AML-193 (cell line): ENCODE measurements around the gene GHR.
"Not testable (repeated sequence)": the region's sequence is repeated elsewhere in the genome, so short reads cannot be mapped to it uniquely, and the experiment has no call there.

Experiments used
- DNase-seq, 2 experiments: peaks; one replicate each; lab custom pipeline; 2025; lab: John Stamatoyannopoulos, UW

GHR gene

DNA sequence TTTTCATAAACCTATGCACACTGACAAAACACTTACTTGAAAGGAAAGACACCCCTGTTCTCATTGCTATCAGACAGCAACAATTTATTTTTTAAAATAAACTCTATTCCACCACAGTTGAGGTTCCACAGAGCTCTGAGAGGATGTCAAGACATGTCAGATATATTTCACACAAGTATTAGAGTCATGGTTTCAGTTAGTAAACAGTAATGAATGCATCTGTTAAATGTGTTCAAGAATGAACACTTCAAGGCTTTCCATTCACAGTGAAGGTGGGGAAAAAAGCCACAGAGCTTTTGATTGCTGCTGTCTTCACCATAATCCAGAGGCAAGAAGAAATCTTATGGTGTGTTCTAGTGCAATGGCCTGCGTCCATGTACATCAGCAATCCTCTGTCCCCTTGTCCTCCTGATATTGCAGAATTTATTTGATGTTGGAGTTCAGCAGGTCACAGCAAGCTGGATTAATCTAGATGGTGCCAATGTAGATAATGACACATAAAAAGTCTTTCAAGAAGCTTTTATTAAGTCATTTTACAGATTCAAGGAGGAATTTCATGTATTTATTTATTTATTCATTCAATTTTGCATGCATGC, 146.8 kb downstream of the GHR start:
- DNase-seq, result no peak

DNA sequence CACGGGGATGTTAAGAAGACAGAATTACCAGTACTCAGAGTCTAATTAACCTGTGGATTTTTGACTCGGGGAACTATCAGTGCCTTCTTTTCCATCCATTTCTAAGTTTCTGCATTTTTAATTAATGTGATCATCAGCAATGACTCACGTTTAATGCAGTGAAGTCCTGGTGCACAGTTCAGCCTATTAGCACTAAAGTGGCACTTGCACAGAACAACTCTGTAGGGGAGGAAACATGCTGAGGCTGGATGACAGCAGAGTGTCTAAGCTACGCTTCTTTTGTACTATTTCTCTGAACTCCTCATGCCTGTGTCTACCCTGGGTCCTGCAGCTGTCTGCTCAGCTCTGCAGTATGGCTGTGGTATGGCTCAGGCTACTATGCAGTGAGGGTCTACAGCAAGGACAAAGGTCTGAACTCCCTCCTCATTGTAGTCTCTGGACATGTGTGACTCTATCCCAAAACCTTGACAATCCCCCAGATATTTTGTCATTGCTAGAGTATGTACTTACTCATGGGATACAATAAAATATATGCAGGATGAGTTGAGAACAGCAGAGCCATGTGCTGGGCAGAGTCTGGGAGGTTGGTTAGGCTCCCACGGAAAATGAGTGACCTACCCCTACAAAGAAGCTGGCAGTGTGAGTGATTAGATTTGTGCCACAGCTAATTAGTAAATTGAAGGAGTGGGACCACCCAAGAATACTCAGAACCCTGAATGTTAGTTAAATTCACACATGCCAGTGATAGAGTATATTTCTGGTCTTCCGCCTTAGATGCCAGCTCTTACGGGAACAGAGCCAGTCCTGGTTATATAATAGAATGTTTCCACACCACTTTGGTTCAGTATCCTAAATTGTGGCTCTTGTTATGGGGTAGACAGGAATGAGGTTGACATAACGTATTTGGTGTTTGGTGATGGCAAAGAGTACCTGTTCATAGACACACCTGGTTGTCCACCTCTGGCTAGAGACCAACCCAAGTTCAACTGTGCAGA, 148.0 kb downstream of the GHR start:
- no peak for DNase-seq

DNA sequence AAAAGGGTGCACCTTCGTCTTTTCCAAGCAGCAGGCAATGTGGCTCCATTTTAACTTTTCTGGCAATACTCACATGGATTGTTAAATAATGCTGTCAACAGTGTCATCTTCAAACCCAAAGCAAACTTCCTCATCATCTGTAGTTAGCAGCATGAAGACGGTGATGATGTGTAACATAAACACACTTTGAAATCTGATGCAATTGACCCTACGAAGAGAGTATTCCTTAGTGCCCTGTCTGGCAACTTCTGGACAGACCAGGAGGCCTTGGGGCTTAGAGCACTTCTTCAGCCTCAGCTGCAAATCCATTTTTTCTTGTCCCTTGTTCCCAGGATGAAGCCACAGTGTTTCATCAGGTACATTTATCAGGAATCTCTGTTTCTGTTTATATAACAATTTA, 149.1 kb downstream of the GHR start:
- no peak for DNase-seq

DNA sequence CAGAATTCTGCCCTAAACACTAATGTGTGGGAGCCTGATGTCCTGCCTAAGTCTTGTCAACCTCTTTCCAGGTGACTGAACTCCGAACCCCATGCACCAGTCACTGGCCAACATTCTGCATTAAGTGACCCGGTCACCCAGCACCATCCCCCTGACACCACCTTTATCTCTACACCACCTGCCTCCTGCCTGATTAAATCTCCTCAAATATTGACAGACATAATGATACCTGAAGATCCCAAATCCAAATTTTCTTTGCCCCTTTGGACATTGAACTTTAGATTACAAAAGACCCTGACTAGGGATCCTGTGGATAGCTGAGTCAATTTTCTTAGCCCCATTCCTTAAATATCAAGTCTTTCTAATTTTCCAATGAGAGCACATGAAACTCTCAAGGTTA, 150.1 kb downstream of the GHR start:
- no peak for DNase-seq

DNA sequence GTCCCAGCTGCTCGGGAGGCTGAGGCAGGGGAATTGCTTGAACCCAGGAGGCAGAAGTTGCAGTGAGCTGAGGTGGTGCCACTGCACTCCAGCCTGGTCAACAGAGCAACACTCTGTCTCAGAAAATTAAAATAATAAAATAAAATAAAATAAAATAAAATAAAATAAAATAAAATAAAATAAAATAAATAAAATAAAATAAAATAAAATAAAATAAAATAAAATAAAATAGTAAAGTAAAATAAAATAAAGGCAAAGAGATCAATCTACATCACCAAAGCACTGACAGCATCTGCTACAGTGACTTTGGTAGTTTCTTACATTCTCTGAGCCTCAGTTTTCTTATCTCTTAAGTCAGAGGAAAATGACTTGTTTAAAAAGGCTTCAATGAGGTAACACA, 152.7 kb downstream of the GHR start:
- DNase-seq, result not testable (repeated sequence)

DNA sequence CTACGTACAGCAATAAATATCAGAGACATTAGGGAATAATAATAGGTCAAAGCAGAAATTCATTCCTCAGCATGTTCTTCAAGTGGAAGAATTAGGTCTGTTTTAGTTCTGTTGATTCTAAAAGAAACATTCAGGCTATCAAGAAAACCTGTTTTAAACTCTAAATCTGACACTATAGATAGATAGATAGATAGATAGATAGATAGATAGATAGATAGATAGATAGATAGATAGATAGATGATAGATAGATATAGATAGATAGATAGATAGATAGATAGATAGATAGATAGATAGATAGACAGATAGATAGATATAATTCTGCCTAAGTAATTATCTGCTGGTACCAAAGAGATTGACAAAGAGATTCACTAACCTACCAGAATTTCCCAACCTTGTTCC, 155.7 kb downstream of the GHR start:
- not testable (repeated sequence) for DNase-seq

DNA sequence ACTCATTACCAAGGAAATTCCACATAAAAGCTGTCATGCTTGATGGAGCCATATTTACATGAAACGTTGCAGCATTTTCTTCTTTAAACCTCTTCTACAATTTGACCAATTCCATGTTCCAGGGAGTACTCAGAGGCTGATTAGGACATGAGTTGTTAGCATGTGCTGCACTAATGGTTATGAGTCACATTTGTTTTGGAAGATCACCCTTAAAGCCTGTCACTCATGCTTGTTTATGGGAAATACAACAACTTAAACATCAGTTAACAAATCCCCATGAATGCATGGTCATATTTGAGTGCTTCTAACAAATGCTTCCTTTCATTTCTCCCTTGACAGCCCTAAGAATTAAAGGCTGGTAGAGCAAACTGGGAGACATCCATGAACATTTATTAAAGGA, 156.1 kb downstream of the GHR start:
- no peak for DNase-seq

DNA sequence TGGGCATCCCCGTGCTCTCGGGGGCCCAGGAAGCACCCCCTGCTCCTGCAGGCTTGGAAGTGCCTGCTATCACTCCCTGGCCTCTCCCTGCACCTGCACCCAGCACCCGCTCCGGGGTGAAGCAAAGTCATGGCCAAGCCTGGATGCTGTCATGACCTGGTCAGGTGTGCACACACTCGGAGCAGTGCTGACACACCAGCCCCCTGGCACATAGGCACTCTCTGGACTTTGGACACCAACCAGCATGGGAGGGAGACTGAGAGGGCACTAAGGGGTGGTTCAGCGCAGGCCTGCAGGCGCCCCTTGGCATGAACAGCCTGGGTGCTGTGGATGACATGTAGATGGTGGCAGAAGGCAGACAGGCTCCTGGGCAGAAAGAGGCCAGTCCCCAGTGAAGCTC, 158.6 kb downstream of the GHR start:
- no peak for DNase-seq

DNA sequence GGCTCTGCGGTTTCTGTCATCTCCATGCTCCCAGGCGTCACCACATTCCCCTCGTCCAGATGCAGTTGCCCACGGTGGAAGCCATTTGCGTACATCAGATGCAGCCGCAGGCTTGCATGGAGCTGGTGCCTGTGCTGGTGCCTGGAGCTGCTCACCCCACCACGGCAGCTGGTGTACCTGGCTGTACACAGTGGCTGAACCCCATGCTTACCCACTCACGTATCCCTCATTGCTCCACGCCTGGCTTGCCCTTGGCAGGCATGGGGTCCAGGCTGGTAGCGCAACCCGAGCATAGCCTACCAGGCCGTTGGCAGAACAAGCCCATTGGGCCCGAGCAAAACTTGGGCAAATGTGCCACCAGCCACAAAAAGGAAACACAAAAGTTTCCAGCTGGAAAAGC, 159.5 kb downstream of the GHR start:
- no peak for DNase-seq

DNA sequence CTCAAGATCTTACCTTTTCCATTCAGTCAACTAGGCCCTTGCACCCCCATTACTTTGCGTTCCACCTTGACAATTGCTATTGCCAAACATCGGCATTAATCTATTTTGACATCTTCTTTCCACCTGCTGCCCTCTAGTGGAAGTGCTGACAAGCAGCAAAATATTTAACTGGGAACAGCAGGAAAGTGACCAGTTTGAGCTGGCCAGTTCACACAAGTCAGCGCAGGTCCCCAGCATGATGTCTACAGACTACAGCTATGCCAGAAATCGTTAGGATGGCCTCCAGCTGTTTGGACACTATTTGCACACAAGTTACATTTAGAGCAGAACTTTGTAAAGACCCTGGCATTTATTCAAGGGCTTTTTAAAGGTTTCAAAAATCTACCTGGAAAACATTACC, 160.1 kb downstream of the GHR start:
- DNase-seq, result peak; percentile 7 to 33

DNA sequence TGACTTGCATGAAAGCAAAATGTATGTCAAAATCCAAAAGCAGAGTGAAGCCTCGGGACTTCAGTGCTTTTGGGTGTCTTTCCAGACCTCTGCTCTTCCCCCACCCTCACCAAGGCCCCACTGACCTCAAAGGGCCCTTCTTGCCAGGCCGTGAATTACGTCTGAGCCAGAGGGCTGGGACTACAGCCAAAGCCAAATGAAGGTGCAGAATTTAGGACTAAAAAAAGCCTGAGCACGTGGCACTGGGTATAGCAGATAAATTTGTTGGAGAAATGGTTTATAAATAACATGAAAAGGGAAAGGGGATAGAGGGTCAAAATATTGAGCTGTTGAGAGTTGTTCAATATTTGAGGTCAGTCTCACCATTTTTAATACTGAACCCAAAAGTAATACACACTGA, 163.4 kb downstream of the GHR start:
- no peak for DNase-seq

DNA sequence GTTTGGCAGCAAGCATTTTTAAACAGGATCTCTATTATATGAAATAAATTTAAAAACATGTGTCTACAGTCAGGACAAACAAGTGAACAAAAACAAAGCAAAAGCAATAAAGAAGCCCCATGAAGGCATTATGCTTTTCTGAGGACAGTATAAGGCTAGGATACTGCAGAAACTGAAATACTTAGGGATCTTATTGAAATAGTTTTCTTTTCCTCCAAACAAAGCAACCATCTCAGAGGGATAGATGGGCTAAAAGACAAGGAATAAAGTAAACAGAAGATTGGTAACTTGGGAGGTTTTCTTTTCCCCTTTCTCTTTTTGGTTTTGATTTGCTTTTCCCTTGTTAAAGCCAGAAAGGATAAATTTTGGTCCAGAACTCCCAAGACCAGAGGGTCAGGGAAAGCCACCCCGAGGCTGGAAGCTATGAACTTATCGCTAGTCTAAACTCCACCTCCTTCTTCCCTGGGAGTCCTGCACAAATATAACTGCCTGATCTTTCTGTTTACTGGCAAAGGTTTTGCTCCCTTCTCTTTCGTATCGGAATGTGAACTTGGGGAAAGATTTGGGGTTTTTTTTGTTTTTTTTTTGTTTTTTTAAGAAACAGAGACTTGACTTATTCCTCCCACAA, 164.0 kb downstream of the GHR start:
- DNase-seq, result no peak

DNA sequence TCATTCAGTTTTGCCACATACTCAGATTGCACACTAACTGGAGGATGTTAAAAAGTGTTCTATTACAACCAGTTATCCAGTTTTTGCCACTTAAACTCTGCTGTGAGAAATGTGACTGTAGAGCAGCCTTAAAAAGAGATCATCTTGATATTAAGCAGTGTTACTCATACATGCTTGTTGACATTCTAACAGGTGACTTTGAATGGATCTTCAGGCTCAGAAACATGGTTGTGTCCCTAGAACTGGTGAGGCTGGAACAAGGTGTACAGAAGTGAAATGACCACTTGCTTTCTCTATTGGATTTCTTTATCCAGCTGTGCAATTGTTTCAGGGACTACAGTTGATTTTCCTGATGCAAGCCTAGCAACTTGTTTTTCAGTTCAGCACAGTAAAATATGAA, 167.3 kb downstream of the GHR start:
- no peak for DNase-seq

DNA sequence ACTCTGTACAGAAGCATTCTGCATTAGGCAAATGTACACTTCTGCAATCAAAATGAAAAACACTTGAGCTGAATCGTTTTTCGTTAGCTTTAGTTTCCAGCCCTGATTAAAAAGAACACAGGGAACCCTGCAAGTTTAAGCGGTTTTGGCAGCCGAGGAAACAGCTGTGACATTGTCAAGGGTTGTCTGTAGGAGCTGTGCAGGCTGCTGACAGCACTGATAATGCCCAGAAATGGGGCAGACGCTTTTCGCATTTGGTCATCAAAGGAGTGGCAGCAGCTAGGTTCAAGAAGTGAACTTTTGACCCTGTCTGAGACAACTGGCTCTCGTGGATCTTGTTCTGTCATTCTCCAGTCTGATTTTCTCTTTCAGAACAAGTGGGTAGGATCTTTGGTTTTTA, 167.8 kb downstream of the GHR start:
- no peak for DNase-seq

DNA sequence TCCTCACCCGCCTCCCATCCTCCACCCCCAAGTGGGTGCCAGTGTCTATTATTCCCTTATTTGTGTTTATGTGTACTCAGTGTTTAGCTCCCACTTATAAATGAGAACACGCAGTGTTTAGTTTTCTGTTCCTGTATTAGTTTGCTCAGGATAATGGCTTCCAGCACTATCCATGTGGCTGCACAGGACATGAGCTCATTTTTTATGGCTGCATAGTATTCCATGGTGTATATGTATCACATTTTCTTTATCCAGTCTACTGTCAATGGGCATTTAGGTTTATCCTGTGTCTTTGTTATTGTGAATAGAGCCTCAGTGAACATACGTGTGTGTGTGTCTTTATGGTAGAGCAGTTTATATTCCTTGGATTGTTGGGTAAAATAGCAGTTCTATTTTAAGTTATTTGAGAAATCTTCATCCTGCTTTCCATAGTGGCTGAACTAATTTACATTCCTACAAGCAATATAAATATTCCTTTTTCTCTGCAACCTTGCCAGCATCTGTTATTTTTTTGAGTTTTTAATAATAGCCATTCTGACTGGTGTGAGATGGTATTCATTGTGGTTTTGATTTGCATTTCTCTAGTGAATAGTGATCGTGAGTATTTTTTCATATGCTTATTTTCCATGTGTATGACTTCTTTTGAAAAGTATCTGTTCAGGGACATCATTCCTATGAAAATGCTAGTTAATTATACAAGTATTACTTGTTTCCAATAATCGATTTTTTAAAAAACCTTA, 169.3 kb downstream of the GHR start:
- DNase-seq, result no peak

DNA sequence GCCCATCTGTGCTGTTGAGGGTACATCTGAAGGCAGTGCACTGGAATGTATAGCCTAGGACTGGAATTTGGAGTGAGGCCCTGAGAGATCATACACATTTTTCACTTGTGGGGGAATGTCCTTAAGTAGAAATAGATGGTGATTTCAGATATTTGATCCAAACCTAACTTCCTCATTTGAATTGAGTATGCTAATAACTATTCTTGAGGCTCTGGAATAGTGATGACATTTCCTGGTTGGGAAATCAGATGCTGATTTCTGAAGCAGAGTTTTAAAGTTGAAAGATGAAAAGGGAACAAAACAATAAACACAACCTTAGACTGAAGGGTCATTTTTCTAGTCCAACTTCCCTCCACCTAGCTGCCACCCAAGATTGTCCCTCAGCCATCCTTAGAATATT, 170.4 kb downstream of the GHR start:
- peak; percentile 4 to 11 for DNase-seq

DNA sequence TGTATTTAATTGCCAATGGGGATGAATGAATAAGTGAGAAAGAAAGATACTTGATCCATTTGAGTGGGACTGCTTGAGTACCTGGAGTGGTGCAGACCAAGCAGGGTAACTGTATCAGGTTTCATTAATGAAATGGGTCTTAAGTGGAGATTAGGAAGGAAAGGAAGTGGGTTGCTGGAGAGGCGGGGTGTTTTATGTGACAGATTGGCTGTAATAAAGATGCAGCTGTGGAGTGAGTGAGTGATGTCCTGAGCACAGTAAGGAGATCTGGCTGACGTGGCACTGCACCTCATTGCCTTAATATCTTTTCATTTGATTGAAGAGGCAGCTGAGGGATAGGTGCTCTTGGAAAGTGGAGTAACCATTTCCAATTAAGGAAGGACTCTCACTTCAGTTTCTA, 172.4 kb downstream of the GHR start:
- DNase-seq, result no peak

DNA sequence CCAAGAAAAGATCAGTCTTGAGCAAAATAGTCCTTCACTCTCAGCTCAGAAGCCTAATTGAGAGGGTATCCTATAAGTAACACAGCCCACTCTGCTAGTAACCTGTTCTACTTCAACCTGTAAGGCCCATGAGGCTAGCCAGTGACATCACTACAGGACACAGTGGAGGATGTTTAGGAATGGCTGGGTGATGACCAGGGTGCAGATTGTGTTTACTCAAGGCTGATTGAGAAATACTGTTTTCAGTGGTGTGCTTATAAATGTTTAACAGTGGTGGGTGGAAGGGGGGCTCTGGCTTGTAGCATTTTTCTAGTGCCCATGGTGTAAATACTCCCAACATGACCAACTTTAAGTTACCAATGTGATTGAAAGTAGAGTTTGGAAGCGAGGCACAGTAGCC, 173.6 kb downstream of the GHR start:
- DNase-seq, result no peak

DNA sequence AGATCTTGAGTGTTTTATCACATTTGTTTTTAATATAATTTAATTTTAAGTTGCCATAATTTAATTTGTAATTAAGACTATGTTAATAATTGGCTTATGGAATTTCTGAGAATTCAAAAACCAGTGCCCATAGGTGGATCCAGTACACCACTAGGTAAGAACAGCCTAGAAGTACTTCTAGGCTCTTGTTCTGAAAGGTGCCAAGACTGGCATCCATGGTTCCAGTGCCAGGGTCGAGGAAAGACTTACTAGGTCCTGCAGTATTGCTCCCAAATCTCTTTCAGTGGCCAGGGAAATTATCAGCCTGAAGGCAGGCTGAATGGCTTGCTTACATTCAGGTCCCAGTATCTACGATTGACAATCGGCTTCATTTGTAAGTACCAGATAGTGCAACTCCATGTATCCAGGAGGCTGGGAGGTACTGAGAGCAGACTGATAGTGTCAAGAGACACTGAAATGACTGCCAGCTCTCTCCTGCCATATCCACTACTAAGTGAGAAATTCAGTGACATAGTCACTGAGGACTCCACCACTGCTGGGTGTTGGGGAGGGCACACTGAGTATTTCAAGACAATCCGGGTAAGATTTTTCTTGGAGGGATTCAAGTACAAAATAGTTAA, 174.2 kb downstream of the GHR start:
- DNase-seq, result no peak

DNA sequence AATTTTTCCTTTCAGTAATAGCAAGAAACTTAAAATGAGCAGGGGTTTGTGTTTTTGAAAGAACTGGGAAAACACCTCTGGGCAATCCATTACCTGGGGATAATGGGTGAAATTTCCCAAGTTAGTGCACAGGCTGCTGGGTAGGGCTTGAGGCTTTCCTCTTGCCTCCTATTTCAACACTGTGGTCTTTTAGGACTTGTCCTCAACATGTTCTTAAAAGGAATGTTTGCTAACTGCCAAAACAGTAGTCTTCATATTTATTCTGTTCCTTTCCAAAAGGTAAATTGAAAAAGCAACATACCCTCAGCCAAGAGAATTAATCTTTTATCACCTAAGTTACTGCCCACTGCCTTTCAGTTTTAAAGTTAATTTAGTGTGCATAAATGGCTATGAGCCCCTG, 175.1 kb downstream of the GHR start:
- DNase-seq, result no peak

DNA sequence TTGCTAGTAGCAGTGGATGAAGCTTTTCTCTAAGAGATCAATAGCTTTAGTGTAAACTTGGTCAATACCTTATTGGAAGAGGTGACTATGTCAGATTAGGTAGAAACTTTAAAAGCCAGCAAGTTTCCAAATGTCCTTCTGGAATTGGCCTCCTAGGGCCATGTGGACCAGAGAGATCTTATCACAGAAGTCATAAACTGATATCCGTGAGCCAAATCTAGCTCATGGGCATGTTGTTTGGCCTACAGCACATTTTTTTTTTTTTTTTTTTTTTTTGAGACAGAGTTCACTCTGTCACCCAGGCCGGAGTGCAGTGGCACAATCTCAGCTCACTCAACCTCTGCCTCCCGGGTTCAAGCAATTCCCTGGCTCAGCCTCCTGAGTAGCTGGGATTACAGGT, 175.9 kb downstream of the GHR start:
- no peak for DNase-seq

DNA sequence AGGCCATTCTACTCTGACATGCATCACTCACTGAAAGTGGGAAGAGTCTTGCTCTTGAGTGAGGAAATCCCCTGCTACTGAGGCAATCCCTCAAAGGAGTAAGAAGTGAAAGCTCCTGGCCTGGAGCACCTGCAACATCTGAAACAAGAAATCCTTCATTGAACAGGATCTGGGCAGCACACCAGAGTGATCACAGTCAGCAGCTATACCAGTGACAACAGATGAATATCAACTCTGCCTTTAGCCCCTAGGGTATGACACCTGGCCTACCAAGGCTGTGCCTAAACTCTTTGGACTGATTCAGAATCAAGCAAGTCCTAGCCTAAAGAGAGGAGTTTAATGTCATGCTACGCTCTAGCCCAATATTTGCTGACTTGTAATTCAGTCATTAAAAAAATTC, 177.2 kb downstream of the GHR start:
- no peak for DNase-seq
